ENCODE data around the gene RNF25.

DNA sequence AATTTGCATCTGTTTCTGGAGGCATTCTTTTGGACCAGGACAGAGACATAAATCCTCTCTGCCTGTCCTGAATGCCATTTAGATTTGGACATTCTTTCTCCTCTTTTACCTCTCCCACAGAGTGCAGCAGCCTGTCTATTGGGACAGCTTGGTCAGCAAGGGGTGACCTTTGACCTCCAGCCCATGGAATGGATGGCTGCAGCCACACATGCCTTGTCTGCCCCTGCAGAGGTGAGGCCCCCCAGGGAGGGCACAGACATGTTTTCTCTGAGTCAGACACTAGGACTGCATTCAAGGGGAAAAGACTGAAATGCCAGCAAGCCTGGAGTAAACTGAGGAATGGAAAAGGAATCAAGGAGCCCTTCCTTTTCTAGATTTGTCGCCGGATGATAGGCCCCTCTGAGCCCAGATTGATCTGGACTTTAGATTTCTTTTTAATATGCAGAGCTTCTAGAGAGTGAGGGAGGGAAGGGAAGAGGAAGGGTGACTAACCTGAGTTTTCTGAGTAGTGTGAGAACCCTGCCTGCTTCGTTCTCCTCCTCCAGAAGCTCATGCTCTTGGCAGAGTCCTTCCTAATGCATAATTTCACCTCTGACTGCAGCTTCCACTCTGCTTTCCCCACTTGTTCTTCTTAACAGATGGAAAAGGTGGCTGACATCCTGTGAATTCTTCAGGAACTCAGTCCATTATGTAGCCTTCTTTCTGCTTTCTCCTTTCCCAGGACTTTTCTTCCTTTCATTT, 22.8 kb upstream of the RNF25 start:
- TF ChIP-seq, protein P1, sequence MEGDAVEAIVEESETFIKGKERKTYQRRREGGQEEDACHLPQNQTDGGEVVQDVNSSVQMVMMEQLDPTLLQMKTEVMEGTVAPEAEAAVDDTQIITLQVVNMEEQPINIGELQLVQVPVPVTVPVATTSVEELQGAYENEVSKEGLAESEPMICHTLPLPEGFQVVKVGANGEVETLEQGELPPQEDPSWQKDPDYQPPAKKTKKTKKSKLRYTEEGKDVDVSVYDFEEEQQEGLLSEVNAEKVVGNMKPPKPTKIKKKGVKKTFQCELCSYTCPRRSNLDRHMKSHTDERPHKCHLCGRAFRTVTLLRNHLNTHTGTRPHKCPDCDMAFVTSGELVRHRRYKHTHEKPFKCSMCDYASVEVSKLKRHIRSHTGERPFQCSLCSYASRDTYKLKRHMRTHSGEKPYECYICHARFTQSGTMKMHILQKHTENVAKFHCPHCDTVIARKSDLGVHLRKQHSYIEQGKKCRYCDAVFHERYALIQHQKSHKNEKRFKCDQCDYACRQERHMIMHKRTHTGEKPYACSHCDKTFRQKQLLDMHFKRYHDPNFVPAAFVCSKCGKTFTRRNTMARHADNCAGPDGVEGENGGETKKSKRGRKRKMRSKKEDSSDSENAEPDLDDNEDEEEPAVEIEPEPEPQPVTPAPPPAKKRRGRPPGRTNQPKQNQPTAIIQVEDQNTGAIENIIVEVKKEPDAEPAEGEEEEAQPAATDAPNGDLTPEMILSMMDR (conservative IDR thresholded peaks at IDR 0.05 in 1 of 2, IDR thresholded peaks at IDR 0.05 in 1 of 2; ENCODE audit: extremely low read depth in 1 of 2, insufficient read depth in 1 of 2, low read depth in 1 of 2, low read length in 2 of 2) = no peak
- no peak for TF ChIP-seq EZH2 (IDR thresholded peaks at IDR 0.05; ENCODE audit: borderline replicate concordance, low read length)

Measured in mammary epithelial cell (primary cell).